HepG2 (cell line): Measurements from ENCODE around the gene AK4. TPM values are rescaled to one million over a fixed set of nuclear protein-coding genes. Genes with fewer than 3 reads are reported as not detected.
A peak's percentile ranks its signal among the peaks of the same experiment; 100 is the strongest.

Experiments used
- ATAC-seq: fragments of 200-7000 bp; cut with Tn5 transposase; 3 replicates; pipeline ENCODE4 v1.9.1; 2020; ENCODE audit warnings: mild to moderate bottlenecking, moderate library complexity
- BruUV-seq: library from RNA; stranded (reverse); fragments of 400-500 nt; replicated peaks from 2 replicates; lab custom pipeline; 2021; lab: Mats Ljungman, UMichigan
- CTCF ChIA-PET: fragments of 300-600 bp; formaldehyde crosslinking; extraction: SDS; loops from one replicate; lab custom pipeline; 2021; ENCODE audit warnings: low total read pairs, inconsistent platforms, low intra/inter-chr PET ratio; lab: Yijun Ruan, JAX
- POLR2A ChIA-PET: fragments of 350-600 bp; sonication (Branson Sonifier 250); formaldehyde crosslinking; loops from one replicate; lab custom pipeline; 2020; ENCODE audit warnings: antibody characterized with exemption, inconsistent platforms; lab: Yijun Ruan, JAX
- DNase-seq: peaks from one replicate; pipeline ENCODE4 v3.0.0-alpha.2; 2015; ENCODE audit warnings: low spot score
- FAIRE-seq: peaks from 3 replicates; lab custom pipeline; 2011; peaks lifted over from hg19 to GRCh38; lab: Jason Lieb, UNC
- H2AFZ ChIP-seq: one replicate; pipeline ENCODE4 v1.6.1; 2011; ENCODE audit warnings: low read length, inconsistent platforms
- H3K27ac ChIP-seq: fragments of 300-600 bp; 3 replicates; pipeline ENCODE4 v1.8.0; 2011; ENCODE audit warnings: mixed run types, mild to moderate bottlenecking, mixed read lengths, low read length, inconsistent platforms; ENCODE audit not compliant: insufficient read depth; ENCODE audit errors: extremely low read length
- H3K27me3 ChIP-seq, 2 experiments: fragments of 200-600 bp in 1 of 2; 2 replicates in 1 of 2; 3 replicates in 1 of 2; pipeline versions ENCODE4 v1.6.0 to v1.8.0; 2011; ENCODE audit warnings: low read length in 2 of 2, mild to moderate bottlenecking in 2 of 2, moderate library complexity in 2 of 2, inconsistent platforms in 1 of 2; ENCODE audit not compliant: insufficient read depth in 2 of 2, control insufficient read depth in 1 of 2
- H3K36me3 ChIP-seq, 2 experiments: fragments of 200-600 bp in 1 of 2; replicated peaks in 1 of 2; 2 replicates in 1 of 2; 3 replicates in 1 of 2; pipeline versions ENCODE4 v1.5.1 to v1.8.0; 2011; ENCODE audit warnings: low read length in 2 of 2, inconsistent platforms in 1 of 2; ENCODE audit not compliant: insufficient read depth in 2 of 2, control insufficient read depth in 1 of 2
- H3K4me1 ChIP-seq: 2 replicates; pipeline ENCODE4 v1.5.1; 2012; ENCODE audit warnings: low read length, inconsistent platforms; ENCODE audit not compliant: insufficient read depth
- H3K4me2 ChIP-seq: 2 replicates; pipeline ENCODE4 v1.6.0; 2011; ENCODE audit warnings: low read depth, low read length, inconsistent platforms
- H3K4me3 ChIP-seq, 3 experiments: fragments of 200-600 bp in 1 of 3; sonication (generic), shearing (Covaris generic) in 1 of 3; replicated peaks in 1 of 3; 2 replicates each; pipeline ENCODE4 v1.5.1; 2011 to 2016; ENCODE audit warnings: low read length in 3 of 3, inconsistent platforms in 2 of 3, low read depth in 2 of 3, mild to moderate bottlenecking in 2 of 3, control low read depth in 1 of 3, mixed read lengths in 1 of 3; ENCODE audit not compliant: insufficient read depth in 1 of 3
- H3K79me2 ChIP-seq: one replicate; pipeline ENCODE4 v1.6.1; 2011; ENCODE audit warnings: low read length, inconsistent platforms; ENCODE audit not compliant: insufficient read depth
- H3K9ac ChIP-seq: 2 replicates; pipeline ENCODE4 v1.6.0; 2011; ENCODE audit warnings: mild to moderate bottlenecking, low read depth, low read length, inconsistent platforms; ENCODE audit not compliant: insufficient read depth
- H3K9me3 ChIP-seq: 2 replicates; pipeline ENCODE4 v1.5.1; 2012; ENCODE audit warnings: mild to moderate bottlenecking, low read length
- H4K20me1 ChIP-seq: 2 replicates; pipeline ENCODE4 v1.6.0; 2011; ENCODE audit warnings: inconsistent platforms, mild to moderate bottlenecking, low read length, moderate library complexity; ENCODE audit not compliant: insufficient read depth
- BRCA1 ChIP-seq: sonication (generic); formaldehyde crosslinking; IDR thresholded peaks from 2 replicates; pipeline ENCODE4 v1.4.0; 2020; ENCODE audit warnings: missing genetic modification reagents
- GABPA ChIP-seq, 2 experiments: IDR thresholded peaks; 2 replicates each; pipeline ENCODE4 v1.6.1; 2011 to 2016; ENCODE audit warnings: low read depth in 2 of 2, low read length in 1 of 2, missing biosample characterization in 1 of 2, missing genetic modification characterization in 1 of 2
- HHEX ChIP-seq: IDR thresholded peaks from 2 replicates; pipeline ENCODE4 v1.6.1; 2016; ENCODE audit warnings: control low read depth
- KLF6 ChIP-seq: IDR thresholded peaks from 2 replicates; pipeline ENCODE4 v1.8.0; 2016; ENCODE audit warnings: missing biosample characterization, missing genetic modification reagents
- LCORL ChIP-seq, 2 experiments: fragments of 450-650 bp in 1 of 2; sonication (generic) in 1 of 2; formaldehyde crosslinking in 1 of 2; IDR thresholded peaks; 2 replicates each; pipeline versions ENCODE4 v1.5.0 to v1.6.1; 2017 to 2020; ENCODE audit warnings: antibody characterized with exemption in 1 of 2, missing genetic modification reagents in 1 of 2
- MYPOP ChIP-seq: sonication (generic); formaldehyde crosslinking; IDR thresholded peaks from 2 replicates; pipeline ENCODE4 v1.8.1; 2023; ENCODE audit warnings: mild to moderate bottlenecking, moderate library complexity, missing genetic modification reagents
- RBAK ChIP-seq: sonication (generic); formaldehyde crosslinking; IDR thresholded peaks from 2 replicates; pipeline ENCODE4 v1.5.1; 2020; ENCODE audit warnings: mild to moderate bottlenecking, missing genetic modification reagents
- SRSF1 ChIP-seq: fragments of 200-400 bp; formaldehyde crosslinking; optimal IDR thresholded peaks from 2 replicates; pipeline ENCODE3; 2017; ENCODE audit warnings: mild to moderate bottlenecking, low read depth, low read length, moderate library complexity
- ZBTB42 ChIP-seq: sonication (generic); formaldehyde crosslinking; IDR thresholded peaks from 2 replicates; pipeline ENCODE4 v1.5.0; 2020; ENCODE audit warnings: mild to moderate bottlenecking, missing genetic modification reagents
- ZFY ChIP-seq: sonication (generic); formaldehyde crosslinking; IDR thresholded peaks from 2 replicates; pipeline ENCODE4 v1.4.0; 2020; ENCODE audit warnings: missing genetic modification reagents
- ZKSCAN1 ChIP-seq: fragments of 150-350 bp; IDR thresholded peaks from 2 replicates; pipeline ENCODE4 v1.6.1; 2014; ENCODE audit warnings: low read length
- ZNF678 ChIP-seq: sonication (generic); formaldehyde crosslinking; IDR thresholded peaks from 2 replicates; pipeline ENCODE4 v1.4.0; 2020; ENCODE audit warnings: mild to moderate bottlenecking, missing genetic modification reagents
- ZSCAN5A ChIP-seq: sonication (generic); formaldehyde crosslinking; IDR thresholded peaks from 2 replicates; pipeline ENCODE4 v1.8.0; 2022; ENCODE audit warnings: mild to moderate bottlenecking, missing genetic modification reagents, borderline replicate concordance
- ZZZ3 ChIP-seq: sonication (generic); formaldehyde crosslinking; IDR thresholded peaks from 2 replicates; pipeline ENCODE4 v1.4.0; 2020; ENCODE audit warnings: missing genetic modification reagents, mild to moderate bottlenecking, borderline replicate concordance
- WGBS: methylation state at CpG from one replicate; pipeline ENCODE4 v1.1.6; 2017; ENCODE audit warnings: low lambda C conversion rate; 5-methylcytosine and 5-hydroxymethylcytosine counted together
- in situ Hi-C: cut with HindIII; loops from 2 replicates; pipeline ENCODE4 v1.10.0; 2017; ENCODE audit warnings: low pct_unique_long_range_greater_than_20kb; ENCODE audit not compliant: extremely low pct_ligation_motif_present
- intact Hi-C: fragments of 100-400 bp; cut with micrococcal nuclease; formaldehyde crosslinking; loops from one replicate; pipeline ENCODE4 v1.10.0; 2022; ENCODE audit not compliant: unreplicated experiment
- polyA plus RNA-seq, 8 experiments: library from polyadenylated mRNA; depleted of rRNA in 3 of 8; stranded (reverse) in 7 of 8; unstranded in 1 of 8; fragments of >200 nt; fragmentation: Illumina TruSeq in 4 of 8; extraction: Trizol in 4 of 8; gene quantifications; 2 replicates each; pipeline versions ENCODE4 v1.2.1 to v1.2.3, GENCODE V29; 2011 to 2016; ENCODE audit warnings: low read depth in 4 of 8, missing spikeins in 1 of 8, mixed read lengths in 1 of 8; ENCODE audit not compliant: insufficient read depth in 1 of 8
- total RNA-seq, 5 experiments: library from RNA; depleted of rRNA; stranded (reverse); fragments of >200 nt; fragmentation: Illumina TruSeq; extraction: Trizol; gene quantifications; 2 replicates each; pipeline ENCODE4 v1.2.3, GENCODE V29; 2016; ENCODE audit warnings: low read depth in 1 of 5
- TF ChIP-seq, protein P1 (sequence below): sonication (generic); formaldehyde crosslinking; IDR thresholded peaks from 2 replicates; pipeline ENCODE4 v1.4.0; 2020; ENCODE audit warnings: missing genetic modification reagents, mild to moderate bottlenecking, borderline replicate concordance
- TF ChIP-seq, protein P2 (sequence below): sonication (generic); formaldehyde crosslinking; IDR thresholded peaks from 2 replicates; pipeline ENCODE4 v1.8.0; 2022; ENCODE audit warnings: mild to moderate bottlenecking, missing genetic modification reagents
- TF ChIP-seq, protein P3 (sequence below): sonication (generic); formaldehyde crosslinking; IDR thresholded peaks from 2 replicates; pipeline ENCODE4 v1.8.1; 2023; ENCODE audit warnings: mild to moderate bottlenecking, inconsistent platforms, moderate library complexity, missing genetic modification reagents, borderline replicate concordance

Gene AK4
- total and polyA plus RNA-seq, 2 of the 13 experiments (the other 11 are each of a cell fraction or from before 2014, with no cell fraction given), result 110 to 160 TPM

DNA sequence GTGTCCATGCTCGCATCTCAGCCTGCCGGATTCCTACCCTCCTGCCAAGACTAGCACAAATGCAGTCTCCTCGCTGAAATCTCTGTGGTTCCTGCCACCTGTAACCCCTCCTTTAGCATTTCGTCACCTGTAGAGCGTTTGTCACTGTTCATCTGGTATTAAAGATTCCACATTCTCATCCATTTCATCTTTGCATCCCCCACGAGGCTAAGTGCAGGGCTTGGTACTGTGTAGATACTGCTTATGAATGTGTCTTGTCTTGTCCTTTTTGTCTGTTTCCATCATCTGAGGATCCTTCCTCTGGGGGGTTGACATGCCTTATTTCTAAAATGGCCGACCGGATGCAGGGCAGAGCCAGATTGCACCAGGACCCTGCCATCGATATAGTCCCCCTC, 107.7 kb downstream of the AK4 start:
- no peak for FAIRE-seq
- POLR2A ChIA-PET, result no interaction called here
- TF ChIP-seq MYPOP (CRISPR knock-in tag) (no peak), ZNF678 (CRISPR knock-in tag) (no peak), BRCA1 (no peak), KLF6 (CRISPR knock-in tag) (no peak), SRSF1 (no peak), ZFY (CRISPR knock-in tag) (no peak), ZBTB42 (CRISPR knock-in tag) (no peak), GABPA (IDR thresholded peaks at IDR 0.05; ENCODE audit: low read depth, low read length) (no peak), GABPA (CRISPR knock-in tag; IDR thresholded peaks at IDR 0.05; ENCODE audit: low read depth) (no peak), RBAK (CRISPR knock-in tag) (no peak), ZKSCAN1 (no peak), HHEX (CRISPR knock-in tag) (no peak), ZSCAN5A (CRISPR knock-in tag) (no peak), LCORL (IDR thresholded peaks at IDR 0.05) (no peak), LCORL (CRISPR knock-in tag; IDR thresholded peaks at IDR 0.05) (no peak), ZZZ3 (CRISPR knock-in tag) (no peak)
- TF ChIP-seq, protein P1, sequence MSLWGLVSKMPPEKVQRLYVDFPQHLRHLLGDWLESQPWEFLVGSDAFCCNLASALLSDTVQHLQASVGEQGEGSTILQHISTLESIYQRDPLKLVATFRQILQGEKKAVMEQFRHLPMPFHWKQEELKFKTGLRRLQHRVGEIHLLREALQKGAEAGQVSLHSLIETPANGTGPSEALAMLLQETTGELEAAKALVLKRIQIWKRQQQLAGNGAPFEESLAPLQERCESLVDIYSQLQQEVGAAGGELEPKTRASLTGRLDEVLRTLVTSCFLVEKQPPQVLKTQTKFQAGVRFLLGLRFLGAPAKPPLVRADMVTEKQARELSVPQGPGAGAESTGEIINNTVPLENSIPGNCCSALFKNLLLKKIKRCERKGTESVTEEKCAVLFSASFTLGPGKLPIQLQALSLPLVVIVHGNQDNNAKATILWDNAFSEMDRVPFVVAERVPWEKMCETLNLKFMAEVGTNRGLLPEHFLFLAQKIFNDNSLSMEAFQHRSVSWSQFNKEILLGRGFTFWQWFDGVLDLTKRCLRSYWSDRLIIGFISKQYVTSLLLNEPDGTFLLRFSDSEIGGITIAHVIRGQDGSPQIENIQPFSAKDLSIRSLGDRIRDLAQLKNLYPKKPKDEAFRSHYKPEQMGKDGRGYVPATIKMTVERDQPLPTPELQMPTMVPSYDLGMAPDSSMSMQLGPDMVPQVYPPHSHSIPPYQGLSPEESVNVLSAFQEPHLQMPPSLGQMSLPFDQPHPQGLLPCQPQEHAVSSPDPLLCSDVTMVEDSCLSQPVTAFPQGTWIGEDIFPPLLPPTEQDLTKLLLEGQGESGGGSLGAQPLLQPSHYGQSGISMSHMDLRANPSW (CRISPR knock-in tag), result no peak
- TF ChIP-seq, protein P2, sequence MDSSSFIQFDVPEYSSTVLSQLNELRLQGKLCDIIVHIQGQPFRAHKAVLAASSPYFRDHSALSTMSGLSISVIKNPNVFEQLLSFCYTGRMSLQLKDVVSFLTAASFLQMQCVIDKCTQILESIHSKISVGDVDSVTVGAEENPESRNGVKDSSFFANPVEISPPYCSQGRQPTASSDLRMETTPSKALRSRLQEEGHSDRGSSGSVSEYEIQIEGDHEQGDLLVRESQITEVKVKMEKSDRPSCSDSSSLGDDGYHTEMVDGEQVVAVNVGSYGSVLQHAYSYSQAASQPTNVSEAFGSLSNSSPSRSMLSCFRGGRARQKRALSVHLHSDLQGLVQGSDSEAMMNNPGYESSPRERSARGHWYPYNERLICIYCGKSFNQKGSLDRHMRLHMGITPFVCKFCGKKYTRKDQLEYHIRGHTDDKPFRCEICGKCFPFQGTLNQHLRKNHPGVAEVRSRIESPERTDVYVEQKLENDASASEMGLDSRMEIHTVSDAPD (CRISPR knock-in tag), result no peak
- TF ChIP-seq, protein P3, sequence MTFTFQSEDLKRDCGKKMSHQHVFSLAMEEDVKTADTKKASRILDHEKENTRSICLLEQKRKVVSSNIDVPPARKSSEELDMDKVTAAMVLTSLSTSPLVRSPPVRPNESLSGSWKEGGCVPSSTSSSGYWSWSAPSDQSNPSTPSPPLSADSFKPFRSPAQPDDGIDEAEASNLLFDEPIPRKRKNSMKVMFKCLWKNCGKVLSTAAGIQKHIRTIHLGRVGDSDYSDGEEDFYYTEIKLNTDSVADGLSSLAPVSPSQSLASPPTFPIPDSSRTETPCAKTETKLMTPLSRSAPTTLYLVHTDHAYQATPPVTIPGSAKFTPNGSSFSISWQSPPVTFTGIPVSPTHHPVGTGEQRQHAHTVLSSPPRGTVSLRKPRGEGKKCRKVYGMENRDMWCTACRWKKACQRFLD (CRISPR knock-in tag), result no peak

More for the DNA sequence above, 107.7 kb downstream of the AK4 start:
- Histone ChIP-seq H4K20me1 (no peaks in the 10 kb centered on the region), H3K4me3 (peak overlapping the region; percentile 69 to 88 (median 86); a peak in 5 of 6 replicates), H3K79me2 (no peaks in the 10 kb centered on the region), H3K4me1 (peaks cover 22% of the 10 kb centered on the region), H3K36me3 (no peaks in the 10 kb centered on the region), H2AFZ (peak overlapping the region; percentile 60), H3K27ac (no peak overlapping the region), H3K4me2 (peak overlapping the region; percentile 93), H3K9ac (peak overlapping the region; percentile 60; the same call in 1 of the 2 replicates), H3K9me3 (no peaks in the 10 kb centered on the region), H3K27me3 (no peaks in the 10 kb centered on the region; a peak in 1 of 5 replicates)
- DNase-seq (no peak), ATAC-seq (no peak)
- no TSS peak for BruUV-seq
- 62% methylated on average over 9 of the region's 9 CpGs for WGBS
- CTCF ChIA-PET, result no interaction called here
- intact Hi-C loops, result loop anchor here (1.0 kb wide), 1 partner anchor 40 kb away; no protein-coding TSS in a partner anchor
- in situ Hi-C loops, result loop anchor here (10.0 kb wide), 1 partner anchor 159 kb away; no protein-coding TSS in a partner anchor
